Activated T-helper 1 cell treated with Interleukin-2 at 50 U/mL for 16 hours (primary cell): ENCODE data around the gene GNA15.
"Not testable (repeated sequence)": the region's sequence is repeated elsewhere in the genome, so short reads cannot be mapped to it uniquely, and the experiment has no call there.

ENCODE experiments used
- DNase-seq: peaks from one replicate; pipeline ENCODE4 v3.0.0-alpha.2; 2020; ENCODE audit warnings: low read depth

GNA15 gene

GRCh38 chr19:3135961-3136683, at the start of gene GNA15:
Gene GNA15 (plus strand): TSS chr19:3136033. CDS start chr19:3136451, 418 bp downstream.
- DNase-seq = peak; percentile 13

GRCh38 chr19:3087769-3088168, 48.1 kb upstream of the GNA15 start:
- no peak for DNase-seq

- not testable (repeated sequence) for DNase-seq
These were observed 46.5 kb upstream of the GNA15 start for GRCh38 chr19:3089299-3089855.

- DNase-seq = no peak
These were observed 41.0 kb upstream of the GNA15 start for GRCh38 chr19:3094601-3095440.

- DNase-seq = peak; percentile 38
These were observed 40.2 kb upstream of the GNA15 start for GRCh38 chr19:3095441-3096191.

- no peak for DNase-seq
These were observed 39.4 kb upstream of the GNA15 start for GRCh38 chr19:3096267-3096901.

GRCh38 chr19:3096902-3097326, 38.9 kb upstream of the GNA15 start:
- DNase-seq = no peak

- DNase-seq = no peak
These were observed 38.4 kb upstream of the GNA15 start for GRCh38 chr19:3097442-3097871.

GRCh38 chr19:3098141-3098514, 37.7 kb upstream of the GNA15 start:
- no peak for DNase-seq

GRCh38 chr19:3098515-3099346, 37.1 kb upstream of the GNA15 start:
- no peak for DNase-seq

- no peak for DNase-seq
These were observed 36.3 kb upstream of the GNA15 start for GRCh38 chr19:3099347-3100145.

GRCh38 chr19:3100331-3100730, 35.5 kb upstream of the GNA15 start:
- DNase-seq = no peak

GRCh38 chr19:3100747-3101730, 34.8 kb upstream of the GNA15 start:
- no peak for DNase-seq

- no peak for DNase-seq
These were observed 33.3 kb upstream of the GNA15 start for GRCh38 chr19:3102239-3103140.

- DNase-seq = no peak
These were observed 31.2 kb upstream of the GNA15 start for GRCh38 chr19:3104708-3104983.

GRCh38 chr19:3105641-3106508, 30.0 kb upstream of the GNA15 start:
- DNase-seq = no peak
